HG03135 (cell line): ENCODE data around the gene SLC12A8.

Source experiments
- ATAC-seq: cut with Tn5 transposase; IDR thresholded peaks from one replicate; pipeline ENCODE4 v1.9.1; 2021; ENCODE audit warnings: mild to moderate bottlenecking, moderate library complexity; ENCODE audit not compliant: unreplicated experiment

Gene SLC12A8

GRCh38 chr3:125219261-125219701, 6.7 kb upstream of the SLC12A8 start:
- ATAC-seq: no peak

- ATAC-seq: no peak
Observed at GRCh38 chr3:125214738-125215137, 2.2 kb upstream of the SLC12A8 start.

GRCh38 chr3:125213946-125214542, 1.5 kb upstream of the SLC12A8 start:
- no peak for ATAC-seq

GRCh38 chr3:125213364-125213755, 812 bp upstream of the SLC12A8 start:
- ATAC-seq: no peak

GRCh38 chr3:125212091-125212508, 448 bp downstream of the SLC12A8 start:
- ATAC-seq: no peak

GRCh38 chr3:125211523-125212090, 941 bp downstream of the SLC12A8 start:
- ATAC-seq: no peak

- no peak for ATAC-seq
Observed at GRCh38 chr3:125207949-125208568, 4.5 kb downstream of the SLC12A8 start.

GRCh38 chr3:125207507-125207906, 5.0 kb downstream of the SLC12A8 start:
- ATAC-seq: no peak

- ATAC-seq: no peak
Observed at GRCh38 chr3:125206934-125207333, 5.6 kb downstream of the SLC12A8 start.

- ATAC-seq: no peak
Observed at GRCh38 chr3:125203731-125204130, 8.8 kb downstream of the SLC12A8 start.

- no peak for ATAC-seq
Observed at GRCh38 chr3:125202197-125202596, 10.4 kb downstream of the SLC12A8 start.

- peak; percentile 76 for ATAC-seq
Observed at GRCh38 chr3:125200731-125201139, 11.8 kb downstream of the SLC12A8 start.

- ATAC-seq: no peak
Observed at GRCh38 chr3:125194849-125195601, 17.5 kb downstream of the SLC12A8 start.

- ATAC-seq: no peak
Observed at GRCh38 chr3:125194061-125194848, 18.3 kb downstream of the SLC12A8 start.

GRCh38 chr3:125192190-125193035, 20.1 kb downstream of the SLC12A8 start:
- ATAC-seq: peak; percentile 59

- no peak for ATAC-seq
Observed at GRCh38 chr3:125191730-125192129, 20.8 kb downstream of the SLC12A8 start.

- no peak for ATAC-seq
Observed at GRCh38 chr3:125191256-125191655, 21.3 kb downstream of the SLC12A8 start.

GRCh38 chr3:125190786-125191185, 21.8 kb downstream of the SLC12A8 start:
- no peak for ATAC-seq

GRCh38 chr3:125189378-125190165, 23.0 kb downstream of the SLC12A8 start:
- no peak for ATAC-seq
